ENCODE results near the gene HACD2. TPM values are rescaled to one million over a fixed set of nuclear protein-coding genes. Genes with fewer than 3 reads are reported as not detected.

Gene HACD2
- polyA plus RNA-seq, 3 donors, result 12.9 to 17.1 (median 15.1) TPM

DNA sequence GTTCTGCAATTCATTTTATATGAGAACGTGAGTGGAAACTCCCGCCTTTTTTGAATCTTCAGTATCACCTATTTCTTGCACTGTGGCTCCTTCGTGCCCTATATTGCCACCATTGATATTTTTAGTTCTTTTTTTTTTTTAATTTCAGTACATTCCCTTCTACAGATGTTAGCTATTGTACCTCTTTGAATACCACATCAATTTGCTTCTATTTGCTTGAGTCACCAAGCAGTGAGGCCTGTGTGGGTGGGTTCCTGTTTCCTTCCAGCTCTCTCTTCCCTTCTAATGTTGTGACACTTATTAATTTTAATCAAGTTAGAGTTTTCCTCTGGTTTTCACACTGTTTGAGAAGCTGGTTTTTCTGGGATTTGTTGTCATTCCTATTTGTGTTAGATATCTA is 8.7 kb downstream of the HACD2 start:
- no peaks in the 10 kb centered on the region for H3K79me2 ChIP-seq (ENCODE audit: insufficient read depth, low read length)
- peaks cover 21 to 61% of the 10 kb centered on the region in 2 donors for H3K36me3 ChIP-seq (replicated peaks in 1 of 2; ENCODE audit: control insufficient read depth in 1 of 2, insufficient read depth in 2 of 2, low read length in 2 of 2)
- no peak overlapping the region for H3K9ac ChIP-seq (ENCODE audit: insufficient read depth, low read length, poor library complexity, severe bottlenecking)
- Mint-ChIP-seq H3K4me1 (peaks cover 16% of the 10 kb centered on the region), H3K27ac (peak overlapping the region in 3 of 7 donors; percentile 38 to 58 (median 47)), H3K36me3 (peaks cover 46 to 68% of the 10 kb centered on the region in 2 donors), H3K4me3 (no peak overlapping the region), H3K9me3 (no peaks in the 10 kb centered on the region), H3K27me3 (ENCODE audit: low read depth in 3 of 3) (no peaks in the 10 kb centered on the region)
- no CpG with 5 or more reads among the region's 3 CpGs for WGBS (ENCODE audit: insufficient coverage)
- no peaks in the 10 kb centered on the region for H3K9me3 ChIP-seq (replicated peaks in 1 of 2; ENCODE audit: control insufficient read depth in 1 of 2, insufficient read depth in 1 of 2, low read length in 2 of 2)
- no peaks in the 10 kb centered on the region for H3K27me3 ChIP-seq (ENCODE audit: control insufficient read depth in 2 of 2, insufficient read depth in 2 of 2, low read length in 2 of 2)
- H4K20me1 ChIP-seq (ENCODE audit: insufficient read depth, low read length), result no peaks in the 10 kb centered on the region
- peaks cover 0 to 4% of the 10 kb centered on the region in 2 donors for H3K4me1 ChIP-seq (ENCODE audit: control insufficient read depth in 1 of 2, insufficient read depth in 2 of 2, low read length in 2 of 2)
- intact Hi-C loops (cut with micrococcal nuclease), result no loop called here
- H2AFZ ChIP-seq (ENCODE audit: insufficient read depth, low read depth, low read length, poor library complexity, severe bottlenecking), result no peak overlapping the region
- no peak for DNase-seq
- TF ChIP-seq, protein P1, sequence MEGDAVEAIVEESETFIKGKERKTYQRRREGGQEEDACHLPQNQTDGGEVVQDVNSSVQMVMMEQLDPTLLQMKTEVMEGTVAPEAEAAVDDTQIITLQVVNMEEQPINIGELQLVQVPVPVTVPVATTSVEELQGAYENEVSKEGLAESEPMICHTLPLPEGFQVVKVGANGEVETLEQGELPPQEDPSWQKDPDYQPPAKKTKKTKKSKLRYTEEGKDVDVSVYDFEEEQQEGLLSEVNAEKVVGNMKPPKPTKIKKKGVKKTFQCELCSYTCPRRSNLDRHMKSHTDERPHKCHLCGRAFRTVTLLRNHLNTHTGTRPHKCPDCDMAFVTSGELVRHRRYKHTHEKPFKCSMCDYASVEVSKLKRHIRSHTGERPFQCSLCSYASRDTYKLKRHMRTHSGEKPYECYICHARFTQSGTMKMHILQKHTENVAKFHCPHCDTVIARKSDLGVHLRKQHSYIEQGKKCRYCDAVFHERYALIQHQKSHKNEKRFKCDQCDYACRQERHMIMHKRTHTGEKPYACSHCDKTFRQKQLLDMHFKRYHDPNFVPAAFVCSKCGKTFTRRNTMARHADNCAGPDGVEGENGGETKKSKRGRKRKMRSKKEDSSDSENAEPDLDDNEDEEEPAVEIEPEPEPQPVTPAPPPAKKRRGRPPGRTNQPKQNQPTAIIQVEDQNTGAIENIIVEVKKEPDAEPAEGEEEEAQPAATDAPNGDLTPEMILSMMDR (IDR thresholded peaks at IDR 0.05), result no peak
- H3K27ac ChIP-seq (ENCODE audit: low read depth in 1 of 2, low read length in 2 of 2), result no peak overlapping the region
- H3K4me3 ChIP-seq (replicated peaks in 1 of 3; ENCODE audit: low read depth in 2 of 3, low read length in 3 of 3), result no peak overlapping the region
- H3K4me2 ChIP-seq (replicated peaks; ENCODE audit: extremely low read depth, low read length, poor library complexity, severe bottlenecking), result no peak overlapping the region

DNA sequence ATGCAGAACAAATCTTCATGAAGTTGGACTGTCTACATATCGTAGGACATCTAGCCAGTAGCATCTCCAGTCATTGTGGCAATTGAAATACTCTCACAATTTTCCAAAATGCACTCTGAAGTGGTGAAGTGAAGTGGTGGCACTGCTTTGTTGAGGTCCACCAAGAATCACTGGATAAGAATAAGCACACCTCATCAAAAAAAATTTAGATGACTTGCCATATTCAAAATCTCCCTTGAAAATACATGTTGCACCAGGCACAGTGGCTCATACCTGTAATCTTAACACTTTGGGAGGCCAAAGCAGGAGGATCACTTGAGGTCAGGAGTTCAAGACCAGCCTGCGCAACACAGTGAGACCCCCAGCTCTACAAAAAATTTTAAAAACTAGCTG is 12.9 kb downstream of the HACD2 start:
- WGBS (ENCODE audit: insufficient coverage), result no CpG with 5 or more reads among the region's 2 CpGs
- intact Hi-C loops (cut with micrococcal nuclease), result no loop called here
- Histone ChIP-seq H3K27ac (ENCODE audit: low read depth in 1 of 2, low read length in 2 of 2) (no peak overlapping the region), H3K9ac (ENCODE audit: insufficient read depth, low read length, poor library complexity, severe bottlenecking) (no peak overlapping the region), H3K4me3 (replicated peaks in 1 of 3; ENCODE audit: low read depth in 2 of 3, low read length in 3 of 3) (no peak overlapping the region), H4K20me1 (ENCODE audit: insufficient read depth, low read length) (peaks cover 3% of the 10 kb centered on the region), H3K4me2 (replicated peaks; ENCODE audit: extremely low read depth, low read length, poor library complexity, severe bottlenecking) (no peak overlapping the region), H3K9me3 (replicated peaks in 1 of 2; ENCODE audit: control insufficient read depth in 1 of 2, insufficient read depth in 1 of 2, low read length in 2 of 2) (no peaks in the 10 kb centered on the region), H3K36me3 (replicated peaks in 1 of 2; ENCODE audit: control insufficient read depth in 1 of 2, insufficient read depth in 2 of 2, low read length in 2 of 2) (peaks cover under 1 to 45% of the 10 kb centered on the region in 2 donors), H3K4me1 (ENCODE audit: control insufficient read depth in 1 of 2, insufficient read depth in 2 of 2, low read length in 2 of 2) (peaks cover 0 to 6% of the 10 kb centered on the region in 2 donors), H2AFZ (ENCODE audit: insufficient read depth, low read depth, low read length, poor library complexity, severe bottlenecking) (no peak overlapping the region), H3K27me3 (ENCODE audit: control insufficient read depth in 2 of 2, insufficient read depth in 2 of 2, low read length in 2 of 2) (no peaks in the 10 kb centered on the region), H3K79me2 (ENCODE audit: insufficient read depth, low read length) (no peaks in the 10 kb centered on the region)
- peaks cover 24% of the 10 kb centered on the region for H3K4me1 Mint-ChIP-seq
- H3K27ac Mint-ChIP-seq, result no peak overlapping the region
- TF ChIP-seq, protein P1 (IDR thresholded peaks at IDR 0.05), result no peak
- peaks cover 39% of the 10 kb centered on the region in 2 donors for H3K36me3 Mint-ChIP-seq
- no peak for DNase-seq
- H3K4me3 Mint-ChIP-seq, result no peak overlapping the region
- no peaks in the 10 kb centered on the region for H3K9me3 Mint-ChIP-seq
- H3K27me3 Mint-ChIP-seq (ENCODE audit: low read depth in 3 of 3), result no peaks in the 10 kb centered on the region

Measured in CD14-positive monocyte (primary cell).